ENCODE results near the gene CCDC170.
A peak's percentile ranks its signal among the peaks of the same experiment; 100 is the strongest.
"Not testable (repeated sequence)": the region's sequence is repeated elsewhere in the genome, so short reads cannot be mapped to it uniquely, and the experiment has no call there.

The CCDC170 gene, protein sequence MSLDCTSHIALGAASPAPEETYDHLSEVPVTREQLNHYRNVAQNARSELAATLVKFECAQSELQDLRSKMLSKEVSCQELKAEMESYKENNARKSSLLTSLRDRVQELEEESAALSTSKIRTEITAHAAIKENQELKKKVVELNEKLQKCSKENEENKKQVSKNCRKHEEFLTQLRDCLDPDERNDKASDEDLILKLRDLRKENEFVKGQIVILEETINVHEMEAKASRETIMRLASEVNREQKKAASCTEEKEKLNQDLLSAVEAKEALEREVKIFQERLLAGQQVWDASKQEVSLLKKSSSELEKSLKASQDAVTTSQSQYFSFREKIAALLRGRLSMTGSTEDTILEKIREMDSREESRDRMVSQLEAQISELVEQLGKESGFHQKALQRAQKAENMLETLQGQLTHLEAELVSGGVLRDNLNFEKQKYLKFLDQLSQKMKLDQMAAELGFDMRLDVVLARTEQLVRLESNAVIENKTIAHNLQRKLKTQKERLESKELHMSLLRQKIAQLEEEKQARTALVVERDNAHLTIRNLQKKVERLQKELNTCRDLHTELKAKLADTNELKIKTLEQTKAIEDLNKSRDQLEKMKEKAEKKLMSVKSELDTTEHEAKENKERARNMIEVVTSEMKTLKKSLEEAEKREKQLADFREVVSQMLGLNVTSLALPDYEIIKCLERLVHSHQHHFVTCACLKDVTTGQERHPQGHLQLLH

DNA sequence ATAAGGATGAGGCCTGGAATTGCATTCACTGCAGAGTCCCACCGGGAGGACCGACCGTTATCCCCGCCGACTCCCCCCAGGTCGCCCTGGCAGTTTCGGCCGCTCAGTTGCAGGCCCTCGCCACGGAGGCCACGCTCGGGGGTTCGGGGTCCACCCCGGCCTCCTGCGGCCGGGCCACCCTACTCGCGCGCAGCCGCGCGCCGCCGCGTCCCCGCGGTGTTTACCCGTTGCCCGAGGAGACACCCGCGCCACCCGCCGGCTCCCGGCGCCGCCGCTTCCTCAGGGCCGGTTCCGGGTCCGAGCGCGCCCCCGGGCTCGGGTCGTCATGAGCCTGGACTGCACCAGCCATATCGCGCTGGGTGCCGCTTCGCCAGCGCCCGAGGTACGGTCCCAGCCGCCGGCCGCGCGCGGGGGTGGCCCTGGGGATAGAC lies at the start of gene CCDC170:
Gene CCDC170, plus strand, starts transcription at position 214 of the 431 bp plus-strand sequence. Its CDS starts 112 bp downstream, at position 326.
- DNase-seq: peak; percentile 33

DNA sequence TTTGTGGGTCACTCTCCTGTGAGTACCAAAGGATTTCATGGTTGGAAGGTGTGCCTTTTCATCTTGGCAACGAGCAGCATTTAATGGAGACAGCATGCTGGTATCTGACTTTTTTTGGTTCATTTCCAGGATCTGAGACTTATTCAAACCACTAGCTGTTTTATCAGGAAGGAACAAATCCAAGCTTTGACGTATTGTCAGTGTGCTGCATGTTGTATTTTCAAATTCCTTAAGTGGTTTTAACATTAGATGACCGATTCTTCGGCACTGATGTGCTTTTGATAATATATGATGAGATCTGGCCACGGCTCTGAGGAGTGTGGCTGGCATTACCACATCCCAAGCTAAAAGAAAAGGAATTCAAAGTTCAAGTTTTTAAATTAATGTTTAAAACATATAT lies 48.3 kb upstream of the CCDC170 start:
- no peak for DNase-seq

DNA sequence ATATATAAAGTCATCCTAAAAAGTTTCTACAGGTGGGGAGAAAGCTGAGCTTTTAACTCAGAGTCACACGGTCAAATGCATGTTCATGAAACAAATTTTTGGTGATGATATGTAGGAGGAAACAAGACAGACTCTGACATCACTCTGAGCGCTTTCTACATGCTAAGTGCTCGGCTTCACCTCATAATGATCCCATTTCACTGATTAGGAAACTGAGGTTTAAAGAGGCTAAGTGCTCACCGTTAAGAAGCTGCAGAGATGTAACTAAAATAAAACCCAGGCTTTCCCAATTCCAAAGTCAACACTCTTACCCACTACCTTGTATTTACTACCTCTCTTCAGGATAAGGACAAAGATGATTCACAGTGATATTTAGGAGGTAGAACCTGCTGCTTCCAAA lies 46.6 kb upstream of the CCDC170 start:
- DNase-seq: no peak

GRCh38 chr6:151448623-151449022 lies 45.2 kb upstream of the CCDC170 start:
- no peak for DNase-seq

GRCh38 chr6:151450928-151451327 lies 42.9 kb upstream of the CCDC170 start:
- not testable (repeated sequence) for DNase-seq

GRCh38 chr6:151451417-151451949 lies 42.3 kb upstream of the CCDC170 start:
- no peak for DNase-seq

DNA sequence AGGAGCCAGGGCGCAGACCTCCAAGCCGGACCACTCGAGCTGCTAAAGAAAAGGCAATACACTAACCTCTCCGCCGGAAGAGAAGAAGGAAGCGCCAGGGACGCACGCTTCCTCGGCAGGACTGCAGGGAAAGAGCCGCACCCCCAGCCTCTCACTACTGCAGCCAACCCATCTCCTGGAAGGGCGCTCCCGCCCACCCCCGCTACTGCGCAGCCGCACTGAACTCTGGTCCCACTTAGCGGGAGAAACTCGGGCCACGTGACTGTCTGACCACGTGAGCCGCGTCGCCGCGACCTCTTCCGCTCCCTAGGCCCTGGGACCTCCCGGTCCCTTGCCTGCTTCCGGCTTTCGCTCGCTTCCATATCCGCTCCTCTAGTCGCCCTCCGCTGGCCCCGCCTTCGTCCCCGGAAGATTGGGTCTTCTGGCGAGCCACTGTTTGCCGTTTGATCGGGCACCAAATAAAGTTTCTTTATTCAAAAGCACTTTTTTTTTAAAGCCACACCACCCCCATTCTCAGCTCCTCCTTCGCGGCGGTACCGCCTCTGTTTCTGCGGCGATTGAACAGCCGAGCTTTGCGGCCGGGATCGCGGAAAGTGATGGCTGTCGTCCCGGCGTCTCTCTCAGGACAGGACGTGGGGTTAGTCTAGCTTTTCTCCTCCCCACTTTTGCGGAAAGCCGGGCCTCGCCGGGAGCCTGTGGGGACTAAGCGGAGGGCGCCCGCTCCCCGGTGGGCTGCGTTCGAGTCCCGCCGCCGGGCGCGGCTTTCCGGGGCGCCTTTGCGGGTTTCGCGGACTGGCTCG lies 41.7 kb upstream of the CCDC170 start, which contains the start of gene RMND1:
Gene RMND1, minus strand, starts transcription at position 177 of the 800 bp plus-strand sequence. CDS start 6,315 bp downstream, outside the sequence.
- peak; percentile 100 for DNase-seq

DNA sequence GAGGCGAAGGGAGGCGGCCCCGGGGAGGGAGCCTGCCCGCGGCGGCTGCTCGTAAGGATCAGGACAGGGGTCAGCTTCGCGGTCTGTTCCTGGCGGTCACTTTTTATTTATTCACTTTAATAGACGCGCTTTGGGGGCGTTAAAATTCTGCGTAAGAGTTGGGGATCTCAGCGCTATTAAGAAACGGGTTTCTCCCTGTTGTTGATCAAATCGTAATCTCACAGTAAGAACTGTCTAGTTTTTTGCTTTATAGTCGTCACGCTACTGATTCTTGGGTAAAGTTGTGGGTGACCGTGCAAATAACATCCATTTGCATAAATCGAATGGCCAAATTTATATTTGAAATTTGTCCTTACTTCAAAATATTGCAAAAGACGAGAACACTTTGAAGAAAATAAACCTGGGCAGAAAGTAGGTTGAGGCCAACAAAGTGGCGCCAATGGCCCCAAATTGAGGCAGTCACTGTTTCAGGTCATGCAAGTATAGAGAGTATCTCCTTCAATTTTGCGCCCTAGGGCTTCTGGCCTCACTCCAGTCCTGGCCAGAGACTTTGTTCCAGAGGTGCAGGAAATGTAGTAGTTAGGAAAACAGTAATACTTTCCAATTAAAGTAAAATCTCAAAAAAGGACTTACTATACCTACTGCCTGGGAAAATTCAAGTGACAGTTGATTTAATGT lies 40.9 kb upstream of the CCDC170 start:
- DNase-seq: no peak

DNA sequence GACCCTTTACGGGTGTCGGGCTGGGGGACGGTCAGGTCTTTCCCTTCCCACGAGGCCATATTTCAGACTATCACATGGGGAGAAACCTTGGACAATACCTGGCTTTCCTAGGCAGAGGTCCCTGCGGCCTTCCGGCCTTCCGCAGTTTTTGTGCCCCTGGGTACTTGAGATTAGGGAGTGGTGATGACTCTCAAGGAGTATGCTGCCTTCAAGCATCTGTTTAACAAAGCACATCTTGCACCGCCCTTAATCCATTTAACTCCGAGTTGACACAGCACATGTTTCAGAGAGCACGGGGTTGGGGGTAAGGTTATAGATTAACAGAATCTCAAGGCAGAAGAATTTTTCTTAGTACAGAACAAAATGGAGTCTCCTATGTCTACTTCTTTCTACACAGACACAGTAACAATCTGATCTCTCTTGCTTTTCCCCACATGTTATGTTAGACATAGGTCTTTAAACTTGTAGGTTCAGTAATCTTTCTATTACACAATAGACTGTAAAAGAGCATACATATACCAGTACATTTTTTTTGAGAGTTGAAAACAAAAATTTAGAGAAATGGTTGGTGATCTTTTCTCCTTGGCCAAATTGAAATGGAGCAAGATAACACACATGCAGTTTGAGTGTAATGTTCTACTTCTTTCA lies 37.9 kb upstream of the CCDC170 start:
- not testable (repeated sequence) for DNase-seq

DNA sequence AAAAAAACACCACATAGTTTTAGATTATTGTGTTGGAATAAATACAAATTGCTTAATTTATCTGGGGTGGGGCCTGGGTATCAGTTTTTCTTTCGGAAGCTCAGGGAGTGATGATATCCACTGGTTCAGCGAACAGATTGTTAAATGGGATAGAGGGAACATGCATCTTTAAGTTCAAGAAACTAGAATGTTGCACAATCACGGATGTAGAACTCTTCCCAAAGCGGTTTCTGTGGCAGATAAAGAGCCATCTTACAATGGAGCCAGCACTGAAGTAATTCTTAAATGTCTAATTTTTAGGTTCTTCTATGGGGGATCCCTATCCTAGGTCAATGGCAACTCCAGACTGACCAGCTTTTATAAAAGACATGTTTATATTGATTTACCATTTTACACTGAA lies 32.1 kb upstream of the CCDC170 start:
- DNase-seq: no peak

DNA sequence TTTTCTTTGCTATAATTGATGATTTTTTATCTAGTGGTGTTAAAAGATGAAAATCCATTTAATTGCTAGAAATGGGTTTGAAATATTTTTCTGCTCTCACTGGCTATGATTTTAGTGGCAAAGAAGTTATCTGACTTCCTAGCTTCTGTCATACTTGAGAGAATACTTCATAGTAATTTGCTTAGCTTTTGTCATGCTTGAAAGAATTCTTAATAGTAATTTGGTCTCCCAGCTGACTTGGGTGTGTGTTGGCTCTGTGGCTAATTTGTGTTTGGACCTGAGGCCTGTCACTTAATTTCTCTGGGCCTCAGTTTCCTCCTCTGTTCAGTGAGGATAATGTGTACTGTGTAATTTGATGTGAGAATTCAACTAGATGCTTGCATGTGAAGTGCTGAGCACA lies 29.1 kb upstream of the CCDC170 start:
- no peak for DNase-seq

DNA sequence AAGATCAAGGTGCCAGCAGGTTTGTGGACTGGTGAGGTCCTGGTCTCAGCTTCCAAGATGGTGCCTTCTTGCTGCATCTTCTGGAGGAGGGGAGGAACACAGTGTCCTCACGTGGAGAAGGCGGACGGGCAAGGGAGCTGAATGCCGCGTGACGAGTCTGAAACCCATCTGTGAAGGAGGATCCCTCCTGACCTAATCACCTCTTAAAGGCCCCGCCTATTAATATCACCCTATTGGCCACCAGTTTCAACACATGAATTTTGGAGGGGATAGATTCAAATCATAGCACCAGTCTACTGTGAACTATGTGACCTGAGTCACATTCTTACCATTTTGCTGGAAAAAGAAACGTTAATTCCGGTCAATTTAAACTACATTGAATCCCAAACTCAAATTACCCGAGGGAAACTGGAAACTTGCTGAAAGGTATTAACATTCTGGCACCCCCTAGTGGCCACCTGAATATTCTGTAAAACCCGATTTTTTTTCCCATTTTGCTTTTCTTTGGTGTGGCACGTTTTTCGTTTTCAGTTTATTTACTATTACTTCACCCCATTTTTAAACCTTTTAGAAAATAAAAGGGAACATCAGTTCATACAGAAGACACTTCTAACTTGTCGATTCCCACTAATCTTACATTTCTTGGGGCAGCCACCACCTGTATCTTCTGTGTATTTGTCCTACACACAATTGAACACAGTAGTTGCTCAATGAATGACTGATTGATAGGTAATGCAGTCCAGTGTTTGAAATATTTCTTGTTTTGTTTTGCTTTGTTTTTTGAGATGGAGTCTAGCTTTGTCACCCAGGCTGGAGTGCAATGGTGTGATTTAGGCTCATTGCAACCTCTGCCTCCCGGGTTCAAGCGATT lies 17.9 kb upstream of the CCDC170 start:
- DNase-seq: no peak

- DNase-seq: no peak
These were observed 16.1 kb upstream of the CCDC170 start for GRCh38 chr6:151477726-151478125.

GRCh38 chr6:151478670-151479069 lies 15.1 kb upstream of the CCDC170 start:
- no peak for DNase-seq

- DNase-seq: no peak
These were observed 12.0 kb upstream of the CCDC170 start for GRCh38 chr6:151481786-151482185.

GRCh38 chr6:151482290-151482689 lies 11.5 kb upstream of the CCDC170 start:
- no peak for DNase-seq

DNA sequence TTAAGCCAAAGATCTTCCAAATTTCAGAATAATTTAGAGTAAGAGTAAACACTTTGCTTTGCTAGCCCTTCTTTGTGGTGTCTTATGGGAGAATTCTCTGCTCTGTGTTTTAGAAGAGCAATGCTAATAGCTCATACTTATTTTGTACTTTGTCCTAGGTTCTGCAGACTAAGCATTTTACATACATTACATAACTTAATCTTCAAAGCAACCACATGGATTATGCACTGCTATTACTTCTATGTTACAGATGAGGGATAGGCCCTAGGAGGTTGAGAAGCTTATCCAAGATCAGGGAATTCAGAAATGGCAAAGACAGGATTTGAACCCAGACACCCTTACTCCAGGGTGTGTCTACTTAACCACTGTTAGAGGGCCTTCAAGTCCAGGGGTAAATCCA lies 9.8 kb upstream of the CCDC170 start:
- no peak for DNase-seq

DNA sequence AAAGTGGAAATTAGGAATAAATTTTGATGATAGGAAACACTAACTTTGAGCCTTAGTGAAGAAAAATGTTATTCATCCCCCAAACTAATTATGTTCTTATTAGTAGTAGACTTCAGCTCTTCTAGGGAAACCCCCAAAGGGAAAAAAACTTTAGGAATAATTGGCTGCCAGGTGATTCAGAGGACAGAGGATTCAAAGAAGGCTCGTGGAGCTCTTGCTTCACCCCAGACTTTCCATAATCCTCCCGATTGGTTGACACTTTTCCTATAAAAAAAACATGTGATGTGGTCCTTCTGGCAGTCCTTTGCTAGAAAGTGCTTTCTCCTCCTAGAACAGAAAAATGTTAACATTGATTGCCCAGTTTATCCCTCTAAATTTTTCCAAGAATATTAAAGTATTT lies 5.6 kb upstream of the CCDC170 start:
- DNase-seq: no peak

- no peak for DNase-seq
These were observed 2.8 kb upstream of the CCDC170 start for GRCh38 chr6:151490996-151491395.

- DNase-seq: no peak
These were observed 535 bp upstream of the CCDC170 start for GRCh38 chr6:151493161-151493803.

Measured in CD4-positive, alpha-beta T cell treated with Interleukin-15 for 1 hour (primary cell).